IMR-90 (cell line): ENCODE results near the gene RGPD8. TPM values are rescaled to one million over a fixed set of nuclear protein-coding genes. Genes with fewer than 3 reads are reported as not detected.
"Not testable (repeated sequence)": the region's sequence is repeated elsewhere in the genome, so short reads cannot be mapped to it uniquely, and the experiment has no call there.

ENCODE experiments used
- ATAC-seq: fragments of 200-7000 bp; cut with Tn5 transposase; 2 replicates; pipeline ENCODE4 v1.9.1; 2020; ENCODE audit warnings: low read depth, mild to moderate bottlenecking, moderate library complexity
- BruUV-seq: library from RNA; stranded (reverse); fragments of 400-500 nt; replicated peaks from 2 replicates; lab custom pipeline; 2021; lab: Mats Ljungman, UMichigan
- CTCF ChIA-PET: fragments of 300-600 bp; formaldehyde crosslinking; extraction: SDS; loops from one replicate; lab custom pipeline; 2021; ENCODE audit warnings: antibody characterized with exemption; lab: Yijun Ruan, JAX
- POLR2A ChIA-PET: fragments of 300-600 bp; sonication (Branson Sonifier 250); formaldehyde crosslinking; loops from one replicate; lab custom pipeline; 2022; ENCODE audit warnings: antibody characterized with exemption; ENCODE audit not compliant: unreplicated experiment; lab: Charles Lee
- DNase-seq: peaks from one replicate; pipeline ENCODE4 v3.0.0; 2013
- H2AFZ ChIP-seq: replicated peaks from 2 replicates; pipeline ENCODE3; 2013; ENCODE audit warnings: low read length, mild to moderate bottlenecking; ENCODE audit not compliant: poor library complexity
- H2AK5ac ChIP-seq: 2 replicates; pipeline ENCODE4 v1.6.1; 2013; ENCODE audit warnings: low read depth, low read length, inconsistent platforms
- H2AK9ac ChIP-seq: replicated peaks from 2 replicates; pipeline ENCODE3; 2013; ENCODE audit warnings: mild to moderate bottlenecking, low read depth, low read length, moderate library complexity; ENCODE audit not compliant: poor library complexity
- H2BK120ac ChIP-seq: 2 replicates; pipeline ENCODE4 v1.6.1; 2013; ENCODE audit warnings: low read depth, low read length, inconsistent platforms
- H2BK15ac ChIP-seq: 3 replicates; pipeline ENCODE4 v1.6.1; 2013; ENCODE audit warnings: low read depth, low read length, inconsistent platforms
- H2BK20ac ChIP-seq: 2 replicates; pipeline ENCODE4 v1.6.1; 2013; ENCODE audit warnings: low read depth, mild to moderate bottlenecking, inconsistent platforms, low read length, moderate library complexity
- H2BK5ac ChIP-seq: 2 replicates; pipeline ENCODE4 v1.6.1; 2013; ENCODE audit warnings: mild to moderate bottlenecking, low read depth, low read length, inconsistent platforms; ENCODE audit not compliant: poor library complexity, severe bottlenecking
- H3K14ac ChIP-seq: replicated peaks from 2 replicates; pipeline ENCODE4 v1.6.1; 2013; ENCODE audit warnings: low read depth, low read length, inconsistent platforms
- H3K18ac ChIP-seq: 2 replicates; pipeline ENCODE4 v1.6.1; 2013; ENCODE audit warnings: low read depth, low read length, control low read depth
- H3K23ac ChIP-seq: 2 replicates; pipeline ENCODE4 v1.6.1; 2013; ENCODE audit warnings: low read depth, low read length, inconsistent platforms
- H3K27ac ChIP-seq: 2 replicates; pipeline ENCODE4 v1.5.1; 2013; ENCODE audit warnings: mild to moderate bottlenecking, control low read depth, low read length; ENCODE audit not compliant: insufficient read depth
- H3K27me3 ChIP-seq: 2 replicates; pipeline ENCODE4 v1.6.1; 2013; ENCODE audit warnings: low read length; ENCODE audit not compliant: control insufficient read depth, insufficient read depth
- H3K36me3 ChIP-seq: 2 replicates; pipeline ENCODE4 v1.6.1; 2013; ENCODE audit warnings: low read length, mixed read lengths; ENCODE audit not compliant: control insufficient read depth, insufficient read depth
- H3K4ac ChIP-seq: 2 replicates; pipeline ENCODE4 v1.6.1; 2013; ENCODE audit warnings: low read depth, low read length, inconsistent platforms
- H3K4me1 ChIP-seq: 2 replicates; pipeline ENCODE4 v1.6.1; 2013; ENCODE audit warnings: low read length, mixed read lengths; ENCODE audit not compliant: control insufficient read depth, insufficient read depth
- H3K4me2 ChIP-seq: 2 replicates; pipeline ENCODE4 v1.6.1; 2013; ENCODE audit warnings: low read depth, mild to moderate bottlenecking, control low read depth, low read length, moderate library complexity
- H3K4me3 ChIP-seq: 2 replicates; pipeline ENCODE4 v1.5.1; 2013; ENCODE audit warnings: low read depth, mild to moderate bottlenecking, control low read depth, low read length, moderate library complexity; ENCODE audit not compliant: insufficient read depth
- H3K56ac ChIP-seq: 2 replicates; pipeline ENCODE4 v1.6.1; 2013; ENCODE audit warnings: low read length, inconsistent platforms; ENCODE audit not compliant: insufficient read depth; ENCODE audit errors: extremely low read depth
- H3K79me1 ChIP-seq, 2 experiments: 2 replicates each; pipeline ENCODE4 v1.6.1; 2013; ENCODE audit warnings: low read length in 2 of 2, inconsistent platforms in 1 of 2, low read depth in 1 of 2
- H3K9ac ChIP-seq: 2 replicates; pipeline ENCODE4 v1.6.1; 2013; ENCODE audit warnings: low read depth, low read length, control low read depth
- H3K9me1 ChIP-seq: 2 replicates; pipeline ENCODE4 v1.6.1; 2013; ENCODE audit warnings: low read length, inconsistent platforms; ENCODE audit not compliant: insufficient read depth
- H3K9me3 ChIP-seq: 2 replicates; pipeline ENCODE4 v1.6.1; 2013; ENCODE audit warnings: low read length; ENCODE audit not compliant: control insufficient read depth, insufficient read depth
- H4K20me1 ChIP-seq: 2 replicates; pipeline ENCODE4 v1.6.1; 2013; ENCODE audit warnings: low read length, inconsistent platforms; ENCODE audit not compliant: insufficient read depth
- H4K5ac ChIP-seq: 2 replicates; pipeline ENCODE4 v1.6.1; 2013; ENCODE audit warnings: mild to moderate bottlenecking, low read depth, low read length, control low read depth
- H4K8ac ChIP-seq, 2 experiments: 2 replicates each; pipeline ENCODE4 v1.6.1; 2013; ENCODE audit warnings: low read depth in 2 of 2, low read length in 2 of 2, control low read depth in 1 of 2, inconsistent platforms in 1 of 2
- H4K91ac ChIP-seq: 2 replicates; pipeline ENCODE4 v1.6.1; 2013; ENCODE audit warnings: low read depth, low read length, inconsistent platforms; ENCODE audit not compliant: insufficient read depth
- WGBS, 2 experiments: methylation state at CpG; one replicate each; pipeline versions ENCODE4 v1.1.5 to v1.1.7; 2013; ENCODE audit warnings: missing lambda C conversion rate in 2 of 2; ENCODE audit not compliant: insufficient read length in 1 of 2; ENCODE audit errors: extremely low coverage in 2 of 2; 5-methylcytosine and 5-hydroxymethylcytosine counted together
- dilution Hi-C: fragments of 300-500 bp; cut with HindIII; formaldehyde crosslinking; loops from one replicate; pipeline ENCODE4 v1.14.3; 2018; ENCODE audit warnings: low sequenced_read_pairs; ENCODE audit not compliant: unreplicated experiment
- in situ Hi-C: fragments of 300-500 bp; cut with MboI; formaldehyde crosslinking; loops from 3 replicates; pipeline ENCODE4 v1.14.3; 2019; ENCODE audit warnings: low sequenced_read_pairs, inconsistent platforms, mixed read lengths
- intact Hi-C: fragments of 100-400 bp; cut with micrococcal nuclease; formaldehyde crosslinking; loops from 2 replicates; pipeline ENCODE4 v1.10.0; 2022
- polyA plus RNA-seq, 3 experiments: library from polyadenylated mRNA; depleted of rRNA; stranded (reverse); fragments of >200 nt; gene quantifications; 2 replicates each; pipeline ENCODE4 v1.2.3, GENCODE V29; 2012; ENCODE audit warnings: low replicate concordance in 1 of 3
- total RNA-seq: library from RNA; depleted of rRNA; stranded (reverse); fragments of >200 nt; gene quantifications from 2 replicates; pipeline ENCODE4 v1.2.3, GENCODE V29; 2012

RGPD8 gene
- total and polyA plus RNA-seq, 2 of the 4 experiments (the other 2 are of a cell fraction), result 0.67 to 4.1 TPM

GRCh38 chr2:112354335-112354734 lies 79.1 kb downstream of the RGPD8 start:
- dilution Hi-C loops, result not testable (repeated sequence)

GRCh38 chr2:112352809-112353603 lies 80.4 kb downstream of the RGPD8 start:
- H2BK15ac ChIP-seq, H2BK20ac ChIP-seq, H2AK9ac ChIP-seq, POLR2A ChIA-PET, H3K4ac ChIP-seq, dilution Hi-C loops, H3K79me1 ChIP-seq, H3K56ac ChIP-seq, H4K91ac ChIP-seq, H2BK120ac ChIP-seq, H3K18ac ChIP-seq, CTCF ChIA-PET, in situ Hi-C loops, ATAC-seq, H2AK5ac ChIP-seq, H3K4me2 ChIP-seq, H3K9me3 ChIP-seq, H3K9ac ChIP-seq, H4K5ac ChIP-seq, H3K4me1 ChIP-seq, H3K4me3 ChIP-seq, intact Hi-C loops, H3K27me3 ChIP-seq, H3K27ac ChIP-seq, H2AFZ ChIP-seq, H3K23ac ChIP-seq, H4K20me1 ChIP-seq, H2BK5ac ChIP-seq, H4K8ac ChIP-seq, H3K36me3 ChIP-seq, H3K9me1 ChIP-seq, DNase-seq, BruUV-seq, H3K14ac ChIP-seq: not testable (repeated sequence)
- WGBS, 2 experiments, result 84% methylated on average over 3 of the region's 25 CpGs; no CpG with 5 or more reads in 1 of the 2 experiments

More at GRCh38 chr2:112354335-112354734, 79.1 kb downstream of the RGPD8 start:
- H2AK5ac ChIP-seq, H4K8ac ChIP-seq, H2BK5ac ChIP-seq, H4K20me1 ChIP-seq, intact Hi-C loops, in situ Hi-C loops, H3K79me1 ChIP-seq, BruUV-seq, H3K9me1 ChIP-seq, H2BK20ac ChIP-seq, H3K9ac ChIP-seq, H3K18ac ChIP-seq, ATAC-seq, H4K5ac ChIP-seq, H3K56ac ChIP-seq, H3K4me2 ChIP-seq, H3K27ac ChIP-seq, H2BK15ac ChIP-seq, H3K4me3 ChIP-seq, H3K9me3 ChIP-seq, H2BK120ac ChIP-seq, DNase-seq, H3K36me3 ChIP-seq, H3K4ac ChIP-seq, H3K4me1 ChIP-seq, H2AK9ac ChIP-seq, H2AFZ ChIP-seq, CTCF ChIA-PET, H3K14ac ChIP-seq, H4K91ac ChIP-seq, POLR2A ChIA-PET, H3K27me3 ChIP-seq, H3K23ac ChIP-seq: not testable (repeated sequence)
- WGBS, 2 experiments, result no CpG with 5 or more reads among the region's 2 CpGs
